Stimulated activated naive CD8-positive, alpha-beta T cell treated with anti-CD3 and anti-CD28 coated beads, Interleukin-15, amount 100 ng/mL, for 72 hours (primary cell): Measurements from ENCODE around the gene MYO15B.

Experiments
- ATAC-seq: fragments of 150-1000 bp; cut with Tn5 transposase; 2 replicates; pipeline ENCODE4 v1.10.0; 2021; ENCODE audit warnings: mild to moderate bottlenecking, moderate library complexity
- DNase-seq, 2 donors: peaks; one replicate each; pipeline ENCODE4 v3.0.0; 2021 to 2022
- H3K27ac Mint-ChIP-seq, 2 donors: one replicate each; pipeline ENCODE4 v1.8.0; 2022; ENCODE audit warnings: mild to moderate bottlenecking in 2 of 2, mixed read lengths in 2 of 2, moderate library complexity in 2 of 2
- H3K27me3 Mint-ChIP-seq: one replicate; pipeline ENCODE4 v1.8.0; 2022; ENCODE audit warnings: mixed read lengths
- H3K4me1 Mint-ChIP-seq: one replicate; pipeline ENCODE4 v1.8.0; 2022; ENCODE audit warnings: mild to moderate bottlenecking, mixed read lengths
- H3K4me3 Mint-ChIP-seq, 2 donors: one replicate each; pipeline ENCODE4 v1.8.0; 2022; ENCODE audit warnings: mild to moderate bottlenecking in 2 of 2, mixed read lengths in 2 of 2, moderate library complexity in 1 of 2
- H3K9me3 Mint-ChIP-seq, 2 donors: one replicate each; pipeline ENCODE4 v1.8.0; 2022; ENCODE audit warnings: mixed read lengths in 2 of 2

Gene MYO15B

DNA sequence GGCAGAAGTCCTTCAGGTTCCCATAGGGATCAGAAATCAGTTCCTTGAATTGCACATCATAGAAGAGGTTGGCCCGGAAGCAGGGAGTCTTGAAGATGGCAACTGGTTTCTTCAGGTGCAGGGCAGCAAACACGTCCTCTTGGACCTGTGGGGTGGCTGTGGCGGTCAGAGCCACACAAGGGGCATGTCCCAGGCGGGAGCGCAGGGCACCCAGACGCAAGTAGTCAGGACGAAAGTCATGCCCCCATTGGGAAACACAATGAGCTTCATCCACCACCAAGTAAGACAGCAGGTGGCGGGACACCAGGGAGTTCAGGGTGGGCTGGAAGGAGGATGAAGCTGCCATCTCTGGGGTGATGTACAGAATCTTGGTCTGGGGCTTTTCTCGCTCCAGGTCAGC, 74.9 kb downstream of the MYO15B start:
- Mint-ChIP-seq H3K4me3 (no peak overlapping the region), H3K4me1 (peaks cover 17% of the 10 kb centered on the region), H3K9me3 (no peaks in the 10 kb centered on the region), H3K27ac (no peak overlapping the region), H3K27me3 (no peaks in the 10 kb centered on the region)
- DNase-seq (no peak), ATAC-seq (no peak)

DNA sequence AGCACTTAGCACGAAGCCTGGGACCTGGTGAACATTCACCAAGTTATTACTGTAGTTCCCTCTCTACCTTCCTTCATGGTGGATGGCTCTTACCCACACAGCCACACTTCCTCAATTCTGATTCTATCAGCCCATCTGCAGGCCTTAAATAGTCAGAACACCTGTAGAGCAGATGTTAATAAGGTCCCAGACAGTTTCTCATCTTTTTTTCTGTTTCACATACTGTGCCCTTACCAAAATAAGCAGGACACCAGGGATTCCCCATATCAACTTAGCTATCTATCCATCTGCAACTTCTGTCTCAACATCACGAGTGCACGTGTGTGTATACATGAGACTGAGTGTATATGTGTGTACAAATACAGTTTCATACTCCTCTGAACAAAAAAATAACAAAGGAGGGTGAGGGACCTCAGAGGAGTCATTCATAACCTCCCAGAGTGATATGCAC, 76.5 kb downstream of the MYO15B start:
- Mint-ChIP-seq H3K27me3 (no peaks in the 10 kb centered on the region), H3K27ac (no peak overlapping the region), H3K4me1 (peaks cover 25% of the 10 kb centered on the region), H3K9me3 (no peaks in the 10 kb centered on the region), H3K4me3 (no peak overlapping the region)
- no peak for DNase-seq
- no peak for ATAC-seq

DNA sequence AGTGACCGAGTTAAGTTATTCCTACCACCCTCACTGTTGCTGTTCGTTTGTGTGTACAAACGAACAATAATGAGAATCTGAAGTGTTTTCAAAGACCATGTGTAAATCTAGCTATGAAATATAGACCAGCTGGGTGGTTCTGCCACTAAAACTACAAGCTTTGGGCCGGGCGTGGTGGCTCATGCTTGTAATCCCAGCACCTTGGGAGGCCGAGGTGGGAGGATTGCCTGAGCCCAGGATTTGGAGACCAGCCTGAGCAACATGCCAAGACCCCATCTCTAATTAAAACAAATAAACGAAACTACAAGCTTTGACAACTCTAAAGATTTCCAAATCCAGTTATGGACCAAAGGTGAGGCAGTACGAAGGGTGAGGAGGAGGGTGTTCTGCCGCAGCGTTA, 78.4 kb downstream of the MYO15B start:
- Mint-ChIP-seq H3K27ac (peak overlapping the region; percentile 31 to 76), H3K4me3 (peak overlapping the region in 1 of 2 donors; percentile 73), H3K9me3 (no peaks in the 10 kb centered on the region), H3K27me3 (no peaks in the 10 kb centered on the region), H3K4me1 (peaks cover 32% of the 10 kb centered on the region)
- DNase-seq (no peak), ATAC-seq (no peak)

DNA sequence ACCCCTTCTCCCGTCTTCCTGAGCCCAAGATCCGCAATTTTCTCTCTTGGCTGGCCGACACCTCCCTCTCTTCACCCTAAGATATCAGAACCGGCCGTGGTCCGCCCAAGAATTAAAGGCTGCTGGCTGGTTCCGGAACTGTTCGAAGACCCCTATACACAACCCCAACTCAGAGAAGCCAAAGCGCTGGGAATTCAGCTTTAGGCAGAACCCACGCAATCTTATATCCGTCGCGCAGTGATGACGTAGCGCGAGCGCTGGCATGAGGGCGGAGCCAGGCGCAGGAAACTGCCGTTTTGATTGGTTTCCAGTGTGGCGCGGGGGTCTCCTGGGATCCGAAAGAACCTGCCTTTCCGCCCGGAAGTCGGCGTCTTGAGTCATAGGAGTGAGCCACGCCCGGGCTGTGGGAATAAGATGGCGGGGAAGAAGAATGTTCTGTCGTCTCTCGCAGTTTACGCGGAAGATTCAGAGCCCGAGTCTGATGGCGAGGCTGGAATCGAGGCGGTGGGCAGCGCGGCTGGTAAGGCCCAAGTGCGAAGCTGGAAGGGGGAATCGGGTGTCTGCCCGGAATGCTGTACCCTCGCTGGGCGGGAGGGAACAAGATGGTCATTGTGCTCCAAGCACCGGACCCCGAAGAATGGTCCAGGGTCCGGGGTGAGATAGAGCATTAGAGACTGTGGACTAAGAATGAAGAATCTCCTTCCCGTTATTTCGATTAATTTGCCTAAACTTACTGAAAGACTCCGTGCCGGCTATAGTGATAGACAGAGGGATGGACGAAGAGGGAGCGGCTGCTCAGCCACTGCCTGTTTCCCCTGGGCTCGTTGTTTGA, 79.6 kb downstream of the MYO15B start, which contains the start of the genes RECQL5 and SAP30BP:
Gene RECQL5, minus strand, starts transcription at position 196 of the 832 bp plus-strand sequence. CDS start 597 bp downstream, outside the sequence.
Gene SAP30BP, plus strand, starts transcription at position 380 of the 832 bp plus-strand sequence. Its CDS starts 35 bp downstream, at position 415.
- peak within 1 kb of the TSS in 1 of 2 donors; percentile 73 for H3K4me3 Mint-ChIP-seq
- DNase-seq: peak; percentile 90 to 98
- H3K27me3 Mint-ChIP-seq: no peaks in the 10 kb centered on the region
- peak; percentile 100 for ATAC-seq
- H3K9me3 Mint-ChIP-seq: no peaks in the 10 kb centered on the region
- peaks cover 33% of the 10 kb centered on the region for H3K4me1 Mint-ChIP-seq
- peak within 1 kb of the TSS; percentile 31 to 76 for H3K27ac Mint-ChIP-seq

DNA sequence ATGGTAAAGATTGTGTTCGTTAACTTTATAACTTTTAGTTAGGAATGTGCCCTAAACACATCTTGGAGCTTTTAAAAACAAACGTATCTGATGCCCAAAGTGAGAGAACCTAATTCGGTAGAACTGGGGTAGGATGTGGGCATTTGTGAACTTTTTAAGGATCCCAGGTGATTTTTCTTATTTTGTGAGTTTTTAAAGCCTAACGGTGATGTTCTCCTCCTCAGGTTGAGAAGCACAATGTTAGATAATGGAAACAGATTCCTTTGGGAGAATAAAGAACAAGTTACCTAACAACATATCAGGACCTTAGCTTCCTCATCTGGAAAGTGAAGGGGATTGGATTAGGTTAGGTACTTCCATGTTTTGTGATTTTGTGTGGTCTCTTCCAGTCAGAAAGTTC, 80.2 kb downstream of the MYO15B start:
- no peak for DNase-seq
- Mint-ChIP-seq H3K9me3 (no peaks in the 10 kb centered on the region), H3K27ac (no peak overlapping the region)

DNA sequence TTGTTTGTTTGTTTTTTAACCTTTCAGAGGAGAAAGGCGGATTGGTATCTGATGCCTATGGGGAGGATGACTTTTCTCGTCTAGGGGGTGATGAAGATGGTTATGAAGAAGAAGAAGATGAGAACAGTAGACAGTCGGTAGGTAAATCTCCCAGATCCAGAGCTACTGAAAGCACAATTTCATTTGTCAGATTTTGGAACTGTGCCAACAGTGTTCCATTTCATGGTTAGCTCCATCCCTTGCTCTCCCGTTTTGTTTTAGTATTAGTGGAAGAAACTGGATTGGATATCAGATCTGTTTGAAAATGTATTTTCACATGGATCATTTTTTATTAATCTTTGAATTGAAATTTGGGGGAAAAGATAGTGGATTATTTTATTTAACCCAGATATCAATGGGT, 80.9 kb downstream of the MYO15B start:
- H3K4me1 Mint-ChIP-seq: peaks cover 33% of the 10 kb centered on the region
- no peak for ATAC-seq
- H3K27me3 Mint-ChIP-seq: no peaks in the 10 kb centered on the region
- H3K4me3 Mint-ChIP-seq: no peak overlapping the region
- peak overlapping the region; percentile 10 to 45 for H3K27ac Mint-ChIP-seq
- no peaks in the 10 kb centered on the region for H3K9me3 Mint-ChIP-seq
- DNase-seq: no peak

More for the DNA sequence above, 80.2 kb downstream of the MYO15B start:
- H3K27me3 Mint-ChIP-seq: no peaks in the 10 kb centered on the region
- no peak overlapping the region for H3K4me3 Mint-ChIP-seq
- no peak for ATAC-seq
- H3K4me1 Mint-ChIP-seq: peaks cover 33% of the 10 kb centered on the region

DNA sequence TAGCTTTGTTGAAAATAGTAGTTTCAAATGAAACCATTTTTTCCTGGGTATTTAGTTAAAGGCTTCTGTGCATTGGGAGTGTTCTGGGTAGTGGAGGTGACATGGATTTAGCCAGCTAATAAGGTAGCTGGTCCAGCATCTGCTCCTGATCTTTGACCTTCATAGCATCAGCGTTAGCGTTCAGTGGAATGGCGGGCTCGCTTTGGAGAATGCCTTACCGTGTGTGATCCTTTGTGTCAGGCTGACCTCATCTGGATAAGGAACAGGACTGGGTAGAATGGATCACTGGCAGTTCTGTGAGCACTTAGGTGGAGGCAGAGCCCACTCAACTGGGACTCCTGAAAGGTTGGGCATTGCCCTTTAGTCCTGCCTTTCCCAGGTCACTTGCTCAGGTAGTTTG, 83.3 kb downstream of the MYO15B start:
- H3K9me3 Mint-ChIP-seq: no peaks in the 10 kb centered on the region
- peaks cover 23% of the 10 kb centered on the region for H3K4me1 Mint-ChIP-seq
- H3K4me3 Mint-ChIP-seq: no peak overlapping the region
- H3K27me3 Mint-ChIP-seq: no peaks in the 10 kb centered on the region
- no peak overlapping the region for H3K27ac Mint-ChIP-seq
- no peak for DNase-seq
- ATAC-seq: no peak

DNA sequence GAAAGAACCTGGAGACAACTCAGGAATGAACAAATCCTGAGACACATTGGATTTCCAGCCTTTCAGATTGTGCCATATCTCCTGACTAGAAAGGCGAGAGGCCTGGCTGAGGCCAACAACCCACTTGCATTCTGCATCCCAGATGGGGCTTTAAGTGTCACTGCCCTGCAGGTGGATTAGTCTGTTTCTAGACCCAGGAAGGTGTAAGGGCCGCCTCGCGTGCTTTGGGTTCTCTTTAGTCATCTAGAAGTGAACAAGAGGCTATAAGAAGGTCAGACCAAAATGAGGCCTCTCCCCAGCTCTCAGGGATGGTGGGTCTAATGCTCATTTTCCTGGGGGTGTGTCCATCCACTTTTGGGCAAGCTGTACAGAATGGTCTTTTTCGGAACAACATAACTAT, 84.4 kb downstream of the MYO15B start:
- DNase-seq (no peak), ATAC-seq (no peak)
- H3K4me3 Mint-ChIP-seq: no peak overlapping the region
- H3K27ac Mint-ChIP-seq: no peak overlapping the region
- H3K9me3 Mint-ChIP-seq: no peaks in the 10 kb centered on the region
- H3K27me3 Mint-ChIP-seq: no peaks in the 10 kb centered on the region
- peaks cover 16% of the 10 kb centered on the region for H3K4me1 Mint-ChIP-seq

DNA sequence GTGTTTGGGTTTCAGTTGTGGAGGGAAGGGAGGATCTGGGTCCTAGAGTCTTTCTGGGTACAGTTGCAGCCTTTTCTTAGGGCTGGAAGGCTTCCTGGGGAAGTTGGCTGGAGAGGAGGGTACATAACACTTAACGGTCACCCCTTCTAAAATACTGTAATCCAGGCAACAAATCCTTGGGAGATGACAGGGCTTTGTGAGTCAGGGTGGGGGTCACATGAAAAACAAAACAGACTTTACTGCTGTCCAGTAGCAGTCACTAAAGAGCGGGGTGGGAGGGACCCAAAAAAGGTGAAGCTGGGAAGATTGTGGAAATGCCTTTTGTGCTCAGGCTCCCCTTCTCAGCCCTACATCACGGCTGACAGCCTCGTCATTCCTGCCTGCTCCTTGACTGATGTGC, 85.9 kb downstream of the MYO15B start:
- H3K4me1 Mint-ChIP-seq: peaks cover 18% of the 10 kb centered on the region
- no peak overlapping the region for H3K4me3 Mint-ChIP-seq
- H3K27me3 Mint-ChIP-seq: no peaks in the 10 kb centered on the region
- ATAC-seq (no peak), DNase-seq (no peak)
- H3K9me3 Mint-ChIP-seq: no peaks in the 10 kb centered on the region
- H3K27ac Mint-ChIP-seq: no peak overlapping the region
